HEK293 (cell line): Measurements from ENCODE around the gene FBXO17.

ENCODE experiments used
- CTCF ChIA-PET: fragments of 350-600 bp; formaldehyde crosslinking; extraction: SDS; loops from one replicate; lab custom pipeline; 2021; ENCODE audit warnings: antibody characterized with exemption; lab: Yijun Ruan, JAX
- POLR2A ChIA-PET: fragments of 300-600 bp; formaldehyde crosslinking; extraction: SDS; loops from one replicate; lab custom pipeline; 2020; ENCODE audit warnings: antibody characterized with exemption, inconsistent platforms; lab: Yijun Ruan, JAX
- H3K27ac ChIP-seq: fragments of 200-500 bp; sonication (Bioruptor generic); 2 replicates; pipeline ENCODE4 v1.5.1; 2014; ENCODE audit warnings: low read depth, low read length, control low read depth, inconsistent platforms; ENCODE audit errors: extremely low read depth
- H3K36me3 ChIP-seq, 2 experiments: fragments of 200-500 bp in 1 of 2; sonication (Bioruptor generic) in 1 of 2; 1 replicate in 1 of 2; 2 replicates in 1 of 2; pipeline ENCODE4 v1.5.1; 2014 to 2017; ENCODE audit warnings: inconsistent platforms in 2 of 2, low read length in 2 of 2; ENCODE audit not compliant: control insufficient read depth in 2 of 2, insufficient read depth in 1 of 2
- H3K4me1 ChIP-seq: fragments of 200-500 bp; sonication (Bioruptor generic); 2 replicates; pipeline ENCODE4 v1.5.1; 2014; ENCODE audit warnings: mild to moderate bottlenecking, low read length, inconsistent platforms; ENCODE audit not compliant: control insufficient read depth, insufficient read depth
- H3K4me3 ChIP-seq: 2 replicates; pipeline ENCODE4 v1.5.1; 2011; ENCODE audit warnings: low read depth, mild to moderate bottlenecking, control low read depth, low read length, moderate library complexity
- H3K9me3 ChIP-seq: fragments of 200-500 bp; sonication (Bioruptor generic); 2 replicates; pipeline ENCODE4 v1.5.1; 2014; ENCODE audit warnings: low read depth, low read length, inconsistent platforms; ENCODE audit not compliant: control insufficient read depth, insufficient read depth
- GLI4 ChIP-seq: fragments of 450-650 bp; formaldehyde crosslinking; IDR thresholded peaks from 2 replicates; pipeline ENCODE4 v1.5.1; 2016; ENCODE audit warnings: missing biosample characterization, missing genetic modification characterization
- MZF1 ChIP-seq: fragments of 450-650 bp; formaldehyde crosslinking; IDR thresholded peaks from 2 replicates; pipeline ENCODE4 v1.5.1; 2017; ENCODE audit warnings: missing biosample characterization, missing genetic modification characterization, borderline replicate concordance
- SCRT1 ChIP-seq: fragments of 450-650 bp; formaldehyde crosslinking; IDR thresholded peaks from 2 replicates; pipeline ENCODE4 v1.5.1; 2016; ENCODE audit warnings: missing biosample characterization, missing genetic modification characterization, borderline replicate concordance
- SP2 ChIP-seq: fragments of 450-650 bp; formaldehyde crosslinking; IDR thresholded peaks from 2 replicates; pipeline ENCODE4 v1.5.1; 2016; ENCODE audit warnings: missing biosample characterization, missing genetic modification characterization
- TRIM28 ChIP-seq: IDR thresholded peaks from 2 replicates; pipeline ENCODE4 v1.6.1; 2011; ENCODE audit warnings: low read length, control low read depth, borderline replicate concordance
- WT1 ChIP-seq: fragments of 450-650 bp; formaldehyde crosslinking; IDR thresholded peaks from 2 replicates; pipeline ENCODE4 v1.5.1; 2016; ENCODE audit warnings: missing biosample characterization, missing genetic modification characterization
- ZFP3 ChIP-seq: fragments of 450-650 bp; formaldehyde crosslinking; IDR thresholded peaks from 2 replicates; pipeline ENCODE4 v1.5.1; 2016; ENCODE audit warnings: low read depth, missing biosample characterization, missing genetic modification characterization
- ZNF121 ChIP-seq: fragments of 450-650 bp; formaldehyde crosslinking; IDR thresholded peaks from 2 replicates; pipeline ENCODE4 v1.5.1; 2016; ENCODE audit warnings: missing biosample characterization, missing genetic modification characterization
- ZNF221 ChIP-seq: fragments of 450-650 bp; formaldehyde crosslinking; IDR thresholded peaks from 2 replicates; pipeline ENCODE4 v1.5.1; 2017; ENCODE audit warnings: missing biosample characterization, missing genetic modification characterization, borderline replicate concordance
- ZNF423 ChIP-seq: fragments of 450-650 bp; formaldehyde crosslinking; IDR thresholded peaks from 2 replicates; pipeline ENCODE4 v1.5.1; 2016; ENCODE audit warnings: missing biosample characterization, missing genetic modification characterization
- ZNF473 ChIP-seq: fragments of 450-650 bp; formaldehyde crosslinking; IDR thresholded peaks from 2 replicates; pipeline ENCODE4 v1.5.1; 2017; ENCODE audit warnings: missing biosample characterization, missing genetic modification characterization
- ZNF530 ChIP-seq: fragments of 450-650 bp; formaldehyde crosslinking; IDR thresholded peaks from 2 replicates; pipeline ENCODE4 v1.5.1; 2016; ENCODE audit warnings: low read depth, missing biosample characterization, missing genetic modification characterization
- ZNF571 ChIP-seq: fragments of 450-650 bp; formaldehyde crosslinking; IDR thresholded peaks from 2 replicates; pipeline ENCODE4 v1.5.0; 2017; ENCODE audit warnings: missing biosample characterization, missing genetic modification characterization
- ZNF610 ChIP-seq: fragments of 450-650 bp; formaldehyde crosslinking; IDR thresholded peaks from 2 replicates; pipeline ENCODE4 v1.5.1; 2016; ENCODE audit warnings: missing biosample characterization, missing genetic modification characterization, borderline replicate concordance
- ZNF747 ChIP-seq: fragments of 450-650 bp; formaldehyde crosslinking; IDR thresholded peaks from 2 replicates; pipeline ENCODE4 v1.5.1; 2016; ENCODE audit warnings: missing biosample characterization, missing genetic modification characterization
- ZNF792 ChIP-seq: fragments of 450-650 bp; formaldehyde crosslinking; IDR thresholded peaks from 2 replicates; pipeline ENCODE4 v1.5.1; 2016; ENCODE audit warnings: missing biosample characterization, missing genetic modification characterization
- ZNF843 ChIP-seq: fragments of 450-650 bp; formaldehyde crosslinking; IDR thresholded peaks from 2 replicates; pipeline ENCODE4 v1.5.1; 2016; ENCODE audit warnings: missing biosample characterization, missing genetic modification characterization
- ZSCAN30 ChIP-seq: fragments of 450-650 bp; IDR thresholded peaks from 2 replicates; pipeline ENCODE4 v1.5.1; 2018; ENCODE audit warnings: missing biosample characterization, mild to moderate bottlenecking, missing genetic modification characterization, moderate library complexity
- TF ChIP-seq, protein P1 (sequence below): fragments of 450-650 bp; formaldehyde crosslinking; IDR thresholded peaks from 2 replicates; pipeline ENCODE4 v1.5.1; 2017; ENCODE audit warnings: missing biosample characterization, missing genetic modification characterization
- TF ChIP-seq, protein P2 (sequence below): fragments of 450-650 bp; formaldehyde crosslinking; IDR thresholded peaks from 2 replicates; pipeline ENCODE4 v1.5.1; 2016; ENCODE audit warnings: missing biosample characterization, missing genetic modification characterization, borderline replicate concordance

The FBXO17 gene

DNA sequence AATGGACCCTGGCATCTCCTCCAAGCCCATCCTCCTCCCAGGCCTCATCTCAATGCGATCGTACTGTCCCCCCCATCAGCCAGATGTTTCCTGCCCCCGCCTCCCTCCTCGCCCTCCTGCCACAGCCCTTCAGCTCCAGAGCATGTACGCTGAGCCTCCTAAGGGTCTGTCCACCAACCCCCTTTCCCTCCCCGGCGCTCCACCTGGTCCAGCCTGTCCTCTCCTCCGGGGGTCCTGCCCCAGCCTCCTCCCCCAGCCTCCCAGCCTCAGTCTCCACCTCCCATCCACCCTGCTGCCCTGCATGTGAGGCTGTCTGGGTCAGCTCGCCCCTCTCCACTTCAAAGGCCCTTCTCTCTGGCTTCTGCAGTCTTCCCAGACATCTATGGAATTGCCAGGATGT, 80.6 kb downstream of the FBXO17 start (continued):
- TF ChIP-seq, protein P1, sequence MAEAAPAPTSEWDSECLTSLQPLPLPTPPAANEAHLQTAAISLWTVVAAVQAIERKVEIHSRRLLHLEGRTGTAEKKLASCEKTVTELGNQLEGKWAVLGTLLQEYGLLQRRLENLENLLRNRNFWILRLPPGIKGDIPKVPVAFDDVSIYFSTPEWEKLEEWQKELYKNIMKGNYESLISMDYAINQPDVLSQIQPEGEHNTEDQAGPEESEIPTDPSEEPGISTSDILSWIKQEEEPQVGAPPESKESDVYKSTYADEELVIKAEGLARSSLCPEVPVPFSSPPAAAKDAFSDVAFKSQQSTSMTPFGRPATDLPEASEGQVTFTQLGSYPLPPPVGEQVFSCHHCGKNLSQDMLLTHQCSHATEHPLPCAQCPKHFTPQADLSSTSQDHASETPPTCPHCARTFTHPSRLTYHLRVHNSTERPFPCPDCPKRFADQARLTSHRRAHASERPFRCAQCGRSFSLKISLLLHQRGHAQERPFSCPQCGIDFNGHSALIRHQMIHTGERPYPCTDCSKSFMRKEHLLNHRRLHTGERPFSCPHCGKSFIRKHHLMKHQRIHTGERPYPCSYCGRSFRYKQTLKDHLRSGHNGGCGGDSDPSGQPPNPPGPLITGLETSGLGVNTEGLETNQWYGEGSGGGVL (tag by site-specific recombination) = 0 out of 2 replicates have a peak, but pooled peaks have one; percentile 28

DNA sequence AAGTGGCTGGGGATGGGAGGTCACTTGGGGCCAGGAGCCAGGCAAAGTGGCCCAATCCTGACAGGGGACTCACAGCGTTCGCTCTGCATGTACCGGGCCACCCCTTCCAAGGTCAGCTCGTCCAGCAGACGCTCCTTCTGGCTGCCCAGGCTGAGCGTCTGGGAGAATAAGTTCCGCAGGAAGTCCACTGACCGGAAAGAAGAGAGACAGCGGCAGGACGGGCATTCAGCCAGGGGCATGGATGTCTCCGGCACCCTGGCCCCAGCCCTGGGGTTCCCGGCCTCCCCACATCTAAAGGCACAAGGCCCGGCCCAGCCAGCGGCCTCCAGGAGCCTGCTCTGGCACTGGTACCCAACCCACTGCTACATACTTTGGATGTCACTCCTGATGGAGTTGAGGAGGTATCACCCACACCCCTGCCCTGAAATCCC, 82.2 kb downstream of the FBXO17 start:
- Histone ChIP-seq H3K36me3 (peaks cover 12 to 28% of the 10 kb centered on the region in 2 experiments), H3K4me1 (peaks cover 6% of the 10 kb centered on the region), H3K9me3 (no peaks in the 10 kb centered on the region), H3K27ac (0 out of 2 replicates have a peak overlapping the region, but pooled peaks have one; percentile 31), H3K4me3 (no peak overlapping the region)
- TF ChIP-seq ZNF747 (tag by site-specific recombination) (no peak), ZNF473 (tag by site-specific recombination) (no peak), ZSCAN30 (tag by site-specific recombination) (no peak), ZNF792 (no peak)
- ChIA-PET CTCF (interaction anchor here (0.7 kb wide), 1 partner anchor 151 kb away, joined by 5 read pairs; no protein-coding TSS in a partner anchor), POLR2A (interaction anchor here (0.5 to 0.8 kb wide), 2 partner anchors 16 to 19 kb away, joined by 3 read pairs; no protein-coding TSS in a partner anchor)

DNA sequence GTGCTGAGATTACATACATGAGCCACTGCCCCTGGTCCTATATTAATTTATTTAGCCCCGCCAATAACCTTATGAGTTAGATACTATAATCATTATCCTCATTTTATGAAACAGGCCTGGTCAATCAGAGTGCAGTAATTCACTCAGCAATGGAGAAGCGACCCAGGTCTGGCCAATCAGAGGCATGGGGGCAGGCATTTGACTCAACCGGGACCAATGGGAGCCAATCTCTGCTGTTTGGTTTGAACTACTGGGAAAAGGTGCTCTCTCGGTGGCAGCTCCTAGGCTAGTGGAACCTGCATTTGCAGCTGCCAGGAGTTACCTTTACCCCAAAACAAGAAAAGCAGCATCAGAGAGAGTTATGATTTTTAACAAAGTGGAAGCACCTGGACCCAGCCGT, 82.7 kb downstream of the FBXO17 start:
- Histone ChIP-seq H3K4me1 (peaks cover 3% of the 10 kb centered on the region; the same call in 1 of the 2 replicates), H3K9me3 (no peaks in the 10 kb centered on the region), H3K36me3 (peaks cover 17 to 31% of the 10 kb centered on the region in 2 experiments), H3K4me3 (no peak overlapping the region), H3K27ac (0 out of 2 replicates have a peak overlapping the region, but pooled peaks have one; percentile 31)
- CTCF ChIA-PET = interaction anchor here (0.7 kb wide), 1 partner anchor 150 kb away, joined by 5 read pairs; no protein-coding TSS in a partner anchor
- no peak for TF ChIP-seq GLI4
- TF ChIP-seq ZNF121 (tag by site-specific recombination) = peak; percentile 36; the same call in 1 of the 2 replicates
- no peak for TF ChIP-seq ZNF530
- no peak for TF ChIP-seq ZFP3 (tag by site-specific recombination)
- TF ChIP-seq ZNF423 (tag by site-specific recombination) = no peak
- TF ChIP-seq WT1 (tag by site-specific recombination) = no peak
- TF ChIP-seq MZF1 (tag by site-specific recombination) = no peak
- no peak for TF ChIP-seq SCRT1 (tag by site-specific recombination)
- no peak for TF ChIP-seq ZNF221
- TF ChIP-seq ZNF843 (tag by site-specific recombination) = no peak
- TF ChIP-seq ZNF610 (tag by site-specific recombination) = no peak
- TF ChIP-seq, protein P2, sequence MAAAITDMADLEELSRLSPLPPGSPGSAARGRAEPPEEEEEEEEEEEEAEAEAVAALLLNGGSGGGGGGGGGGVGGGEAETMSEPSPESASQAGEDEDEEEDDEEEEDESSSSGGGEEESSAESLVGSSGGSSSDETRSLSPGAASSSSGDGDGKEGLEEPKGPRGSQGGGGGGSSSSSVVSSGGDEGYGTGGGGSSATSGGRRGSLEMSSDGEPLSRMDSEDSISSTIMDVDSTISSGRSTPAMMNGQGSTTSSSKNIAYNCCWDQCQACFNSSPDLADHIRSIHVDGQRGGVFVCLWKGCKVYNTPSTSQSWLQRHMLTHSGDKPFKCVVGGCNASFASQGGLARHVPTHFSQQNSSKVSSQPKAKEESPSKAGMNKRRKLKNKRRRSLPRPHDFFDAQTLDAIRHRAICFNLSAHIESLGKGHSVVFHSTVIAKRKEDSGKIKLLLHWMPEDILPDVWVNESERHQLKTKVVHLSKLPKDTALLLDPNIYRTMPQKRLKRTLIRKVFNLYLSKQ (tag by site-specific recombination) = no peak
- no peak for TF ChIP-seq TRIM28
- no peak for TF ChIP-seq ZNF571
- TF ChIP-seq SP2 (tag by site-specific recombination) = 0 out of 2 replicates have a peak, but pooled peaks have one; percentile 21
- POLR2A ChIA-PET = interaction anchor here (0.5 to 0.8 kb wide), 2 partner anchors 16 to 29 kb away, joined by 3 read pairs; no protein-coding TSS in a partner anchor
